NT2/D1 (cell line): ENCODE measurements around the gene AP5Z1.

ENCODE experiments used
- YY1 ChIP-seq: IDR thresholded peaks from 2 replicates; pipeline ENCODE4 v1.6.1; 2011; ENCODE audit not compliant: insufficient read length, insufficient read depth
- ZNF274 ChIP-seq: IDR thresholded peaks from 2 replicates; pipeline ENCODE4 v1.6.1; 2011; ENCODE audit warnings: mild to moderate bottlenecking, low read depth, low read length

- TF ChIP-seq YY1 = no peak
- TF ChIP-seq ZNF274 = no peak
Measured at GRCh38 chr7:4730276-4730675, 45.1 kb upstream of the AP5Z1 start.
